Keratinocyte (primary cell): ENCODE measurements around the gene CTNND1. TPM values are rescaled to one million over a fixed set of nuclear protein-coding genes. Genes with fewer than 3 reads are reported as not detected.

Source experiments
- DNase-seq: peaks from one replicate; pipeline ENCODE4 v3.0.0-alpha.2; 2011; ENCODE audit warnings: low read depth, missing footprints, low spot score
- FAIRE-seq: peaks from 2 replicates; lab custom pipeline; 2011; peaks lifted over from hg19 to GRCh38; lab: Jason Lieb, UNC
- H2AFZ ChIP-seq: 2 replicates; pipeline ENCODE4 v1.6.0; 2012; ENCODE audit warnings: low read length, control low read depth, inconsistent platforms; ENCODE audit not compliant: control insufficient read depth
- H3K27ac ChIP-seq: 2 replicates; pipeline ENCODE4 v1.5.1; 2011; ENCODE audit warnings: low read length; ENCODE audit not compliant: control insufficient read depth, insufficient read depth
- H3K27me3 ChIP-seq: 3 replicates; pipeline ENCODE4 v1.6.0; 2011; ENCODE audit warnings: low read length; ENCODE audit not compliant: control insufficient read depth, insufficient read depth; ENCODE audit errors: extremely low read depth
- H3K36me3 ChIP-seq, 2 experiments: 2 replicates in 1 of 2; 3 replicates in 1 of 2; pipeline ENCODE4 v1.5.1; 2011; ENCODE audit warnings: low read length in 2 of 2, mild to moderate bottlenecking in 1 of 2; ENCODE audit not compliant: control insufficient read depth in 2 of 2, insufficient read depth in 2 of 2; ENCODE audit errors: extremely low read depth in 1 of 2
- H3K4me1 ChIP-seq: 3 replicates; pipeline ENCODE4 v1.5.1; 2011; ENCODE audit warnings: low read length; ENCODE audit not compliant: control insufficient read depth, insufficient read depth; ENCODE audit errors: extremely low read depth
- H3K4me2 ChIP-seq: 3 replicates; pipeline ENCODE4 v1.6.0; 2011; ENCODE audit warnings: low read depth, low read length; ENCODE audit not compliant: control insufficient read depth, insufficient read depth; ENCODE audit errors: extremely low read depth
- H3K4me3 ChIP-seq, 3 experiments: fragments of 200-600 bp in 1 of 3; sonication (generic) in 1 of 3; 2 replicates in 2 of 3; 3 replicates in 1 of 3; pipeline ENCODE4 v1.5.1; 2011 to 2016; ENCODE audit warnings: low read length in 3 of 3, mild to moderate bottlenecking in 3 of 3, control low read depth in 2 of 3, inconsistent platforms in 1 of 3, low read depth in 1 of 3, mixed read lengths in 1 of 3, mixed run types in 1 of 3, moderate library complexity in 1 of 3; ENCODE audit not compliant: control insufficient read depth in 2 of 3, insufficient read depth in 2 of 3; ENCODE audit errors: extremely low read depth in 1 of 3
- H3K79me2 ChIP-seq: 2 replicates; pipeline ENCODE4 v1.6.0; 2012; ENCODE audit warnings: low read length; ENCODE audit not compliant: control insufficient read depth, insufficient read depth
- H3K9ac ChIP-seq: 3 replicates; pipeline ENCODE4 v1.6.0; 2011; ENCODE audit warnings: low read length; ENCODE audit not compliant: control insufficient read depth, insufficient read depth; ENCODE audit errors: extremely low read depth
- H3K9me1 ChIP-seq: 3 replicates; pipeline ENCODE4 v1.6.0; 2011; ENCODE audit warnings: low read length; ENCODE audit not compliant: control insufficient read depth, insufficient read depth; ENCODE audit errors: extremely low read depth
- H3K9me3 ChIP-seq: 2 replicates; pipeline ENCODE4 v1.5.1; 2012; ENCODE audit warnings: low read depth, low read length; ENCODE audit not compliant: control insufficient read depth
- H4K20me1 ChIP-seq: 3 replicates; pipeline ENCODE4 v1.6.0; 2011; ENCODE audit warnings: low read length; ENCODE audit not compliant: control insufficient read depth, insufficient read depth; ENCODE audit errors: extremely low read depth
- EZH2 ChIP-seq: IDR thresholded peaks from one replicate; pipeline ENCODE4 v1.6.1; 2012; ENCODE audit warnings: inconsistent platforms, mild to moderate bottlenecking, low read length, moderate library complexity
- dilution Hi-C: fragments of 300-500 bp; cut with MboI; formaldehyde crosslinking; loops from one replicate; pipeline ENCODE4 v1.7.0; 2020; ENCODE audit warnings: low sequenced_read_pairs; ENCODE audit not compliant: extremely low pct_ligation_motif_present
- polyA minus RNA-seq, 3 experiments: library from RNA; depleted of rRNA, polyadenylated mRNA; stranded (reverse); fragments of >200 nt; gene quantifications; 1 replicate in 1 of 3; 2 replicates in 1 of 3; 3 replicates in 1 of 3; pipeline ENCODE4 v1.2.3, GENCODE V29; 2011
- polyA plus RNA-seq, 5 experiments: library from polyadenylated mRNA; depleted of rRNA in 3 of 5; stranded (reverse) in 3 of 5; stranded (forward) in 1 of 5; unstranded in 1 of 5; fragments of >200 nt; gene quantifications; 1 replicate in 1 of 5; 2 replicates in 3 of 5; 3 replicates in 1 of 5; pipeline versions ENCODE4 v1.2.1 to v1.2.3, GENCODE V29; 2011 to 2012; ENCODE audit warnings: missing spikeins in 2 of 5, low read depth in 1 of 5, low replicate concordance in 1 of 5
- TF ChIP-seq, protein P1 (sequence below), 3 experiments: IDR thresholded peaks in 1 of 3; conservative IDR thresholded peaks in 1 of 3; optimal IDR thresholded peaks in 1 of 3; 2 replicates in 2 of 3; 3 replicates in 1 of 3; pipeline versions ENCODE3 to v1.5.1; 2011; ENCODE audit warnings: low read length in 3 of 3, mild to moderate bottlenecking in 3 of 3, moderate library complexity in 2 of 3, control low read depth in 1 of 3, inconsistent platforms in 1 of 3; ENCODE audit not compliant: insufficient read depth in 2 of 3; ENCODE audit errors: extremely low read depth in 1 of 3

Gene CTNND1
- polyA plus RNA-seq, result 125 to 187 TPM (median 144 TPM) in 3 replicates
- polyA plus RNA-seq (2011; ENCODE audit: low read depth), result 91.5 TPM
- 84.0 and 129 TPM in 2 replicates for polyA plus RNA-seq (2011; cell fraction: cytosol; rRNA removed)
- polyA plus RNA-seq (2011; cell fraction: nucleus; rRNA removed), result 203 and 221 TPM in 2 replicates
- 98.6 and 103 TPM in 2 replicates for polyA plus RNA-seq (2012; ENCODE audit: low replicate concordance)
- polyA minus RNA-seq, result 413 to 516 TPM (median 498 TPM) in 3 replicates
- polyA minus RNA-seq (2011; cell fraction: cytosol; rRNA and poly(A)+ RNA removed), result 134 TPM
- 216 and 381 TPM in 2 replicates for polyA minus RNA-seq (2011; cell fraction: nucleus; rRNA and poly(A)+ RNA removed)

DNA sequence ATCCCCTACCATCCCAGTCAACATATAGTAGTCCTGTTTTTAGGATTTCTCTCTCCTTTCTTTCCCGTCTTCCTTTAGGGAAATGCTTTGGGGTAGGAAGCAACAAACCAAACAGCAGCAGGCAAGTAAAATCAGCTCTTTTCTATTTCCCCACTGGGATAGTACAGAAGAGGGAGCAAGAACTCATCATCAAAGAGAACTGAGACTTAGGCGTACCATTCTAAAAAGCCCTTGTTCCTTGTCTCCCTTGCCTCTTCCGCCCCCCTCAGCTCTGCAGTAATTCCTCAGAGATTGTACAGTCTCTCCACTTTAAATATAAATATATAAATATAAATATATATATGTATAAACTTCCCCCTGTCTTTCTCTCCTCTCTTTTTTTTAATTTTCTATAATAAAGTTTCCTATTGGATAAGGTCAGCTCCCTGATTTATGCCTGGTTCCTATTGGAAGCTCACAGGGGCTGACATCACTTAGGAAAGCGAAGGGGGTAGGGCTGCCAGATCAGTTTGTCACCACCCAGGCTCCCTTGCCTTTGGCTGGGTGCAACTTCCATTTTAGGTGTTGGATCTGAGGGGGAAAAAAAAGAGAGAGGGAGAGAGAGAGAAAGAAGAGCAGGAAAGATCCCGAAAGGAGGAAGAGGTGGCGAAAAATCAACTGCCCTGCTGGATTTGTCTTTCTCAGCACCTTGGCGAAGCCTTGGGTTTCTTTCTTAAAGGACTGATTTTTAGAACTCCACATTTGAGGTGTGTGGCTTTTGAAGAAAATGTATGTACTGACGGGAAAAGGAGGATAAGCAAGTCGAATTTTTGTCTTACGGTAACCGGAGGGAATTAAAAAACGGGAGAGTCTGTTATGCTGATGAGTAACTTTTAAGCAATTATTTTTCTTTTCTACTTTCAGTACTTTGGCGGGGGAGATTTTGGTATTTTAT lies at the start of gene CTNND1:
TSS of gene CTNND1 (plus strand) at position 502 of the 934 bp plus-strand sequence. CDS start 29,677 bp downstream, outside the sequence.
- peak within 1 kb of the TSS; percentile 98 for H2AFZ ChIP-seq
- peak; percentile 56 for FAIRE-seq
- dilution Hi-C loops, result no loop called here
- peaks cover 27% of the 10 kb centered on the region for H3K4me1 ChIP-seq
- H3K9ac ChIP-seq, result peak within 1 kb of the TSS; percentile 99
- peaks cover 48% of the 10 kb centered on the region for H3K79me2 ChIP-seq
- no peaks in the 10 kb centered on the region for H3K36me3 ChIP-seq
- no peaks in the 10 kb centered on the region for H3K9me1 ChIP-seq
- H4K20me1 ChIP-seq, result peaks cover 16% of the 10 kb centered on the region
- peak within 1 kb of the TSS; percentile 97 for H3K4me2 ChIP-seq
- no peak for TF ChIP-seq EZH2
- TF ChIP-seq, protein P1, sequence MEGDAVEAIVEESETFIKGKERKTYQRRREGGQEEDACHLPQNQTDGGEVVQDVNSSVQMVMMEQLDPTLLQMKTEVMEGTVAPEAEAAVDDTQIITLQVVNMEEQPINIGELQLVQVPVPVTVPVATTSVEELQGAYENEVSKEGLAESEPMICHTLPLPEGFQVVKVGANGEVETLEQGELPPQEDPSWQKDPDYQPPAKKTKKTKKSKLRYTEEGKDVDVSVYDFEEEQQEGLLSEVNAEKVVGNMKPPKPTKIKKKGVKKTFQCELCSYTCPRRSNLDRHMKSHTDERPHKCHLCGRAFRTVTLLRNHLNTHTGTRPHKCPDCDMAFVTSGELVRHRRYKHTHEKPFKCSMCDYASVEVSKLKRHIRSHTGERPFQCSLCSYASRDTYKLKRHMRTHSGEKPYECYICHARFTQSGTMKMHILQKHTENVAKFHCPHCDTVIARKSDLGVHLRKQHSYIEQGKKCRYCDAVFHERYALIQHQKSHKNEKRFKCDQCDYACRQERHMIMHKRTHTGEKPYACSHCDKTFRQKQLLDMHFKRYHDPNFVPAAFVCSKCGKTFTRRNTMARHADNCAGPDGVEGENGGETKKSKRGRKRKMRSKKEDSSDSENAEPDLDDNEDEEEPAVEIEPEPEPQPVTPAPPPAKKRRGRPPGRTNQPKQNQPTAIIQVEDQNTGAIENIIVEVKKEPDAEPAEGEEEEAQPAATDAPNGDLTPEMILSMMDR (optimal IDR thresholded peaks at IDR 0.05 in 1 of 3, IDR thresholded peaks at IDR 0.05 in 1 of 3, conservative IDR thresholded peaks at IDR 0.05 in 1 of 3; ENCODE audit: extremely low read depth in 1 of 3, insufficient read depth in 2 of 3, low read length in 3 of 3), result no peak
- peak within 1 kb of the TSS; percentile 63 to 100 (median 99) for H3K4me3 ChIP-seq
- H3K9me3 ChIP-seq, result no peaks in the 10 kb centered on the region
- DNase-seq, result peak; percentile 64
- H3K27ac ChIP-seq, result peak within 1 kb of the TSS; percentile 100
- no peaks in the 10 kb centered on the region for H3K27me3 ChIP-seq

GRCh38 chr11:57712256-57713150 lies 49.1 kb upstream of the CTNND1 start, which contains the start of gene TMX2:
TMX2 (plus strand) TSS chr11:57712593; CDS start chr11:57712619, 26 bp downstream.
- no peaks in the 10 kb centered on the region for H3K36me3 ChIP-seq
- dilution Hi-C loops, result no loop called here

More at GRCh38 chr11:57712256-57713150, 49.1 kb upstream of the CTNND1 start, which contains the start of gene TMX2:
- no peaks in the 10 kb centered on the region for H4K20me1 ChIP-seq
- no peak for TF ChIP-seq EZH2
- TF ChIP-seq, protein P1 (optimal IDR thresholded peaks at IDR 0.05 in 1 of 3, IDR thresholded peaks at IDR 0.05 in 1 of 3, conservative IDR thresholded peaks at IDR 0.05 in 1 of 3; ENCODE audit: extremely low read depth in 1 of 3, insufficient read depth in 2 of 3, low read length in 3 of 3), result no peak
- no peaks in the 10 kb centered on the region for H3K9me3 ChIP-seq
- peak within 1 kb of the TSS; percentile 66 to 100 (median 97) for H3K4me3 ChIP-seq
- DNase-seq (peak; percentile 85), FAIRE-seq (peak; percentile 82)
- H2AFZ ChIP-seq, result peak within 1 kb of the TSS; percentile 100
- H3K9ac ChIP-seq, result peak within 1 kb of the TSS; percentile 96
- peak within 1 kb of the TSS; percentile 93 for H3K4me2 ChIP-seq
- H3K27ac ChIP-seq, result peak within 1 kb of the TSS; percentile 87
- peaks cover 25% of the 10 kb centered on the region for H3K4me1 ChIP-seq
- peaks cover 52% of the 10 kb centered on the region for H3K79me2 ChIP-seq
- H3K9me1 ChIP-seq, result no peaks in the 10 kb centered on the region
- no peaks in the 10 kb centered on the region for H3K27me3 ChIP-seq
